ENCODE results near the gene RAI1.

Gene RAI1

GRCh38 chr17:17694169-17695081 lies 13.2 kb downstream of the RAI1 start (continued):
- TF ChIP-seq ZNF692 (tag by site-specific recombination; IDR thresholded peaks at IDR 0.05) (peak; percentile 71), ZNF561 (tag by site-specific recombination; IDR thresholded peaks at IDR 0.05; ENCODE audit: borderline replicate concordance) (0 out of 2 replicates have a peak, but pooled peaks have one; percentile 53), ZEB2 (tag by site-specific recombination; IDR thresholded peaks at IDR 0.05) (peak; percentile 54), ZXDB (tag by site-specific recombination; IDR thresholded peaks at IDR 0.05) (0 out of 2 replicates have a peak, but pooled peaks have one; percentile 15), ZNF239 (tag by site-specific recombination; IDR thresholded peaks at IDR 0.05) (no peak), KLF8 (tag by site-specific recombination; IDR thresholded peaks at IDR 0.05) (peak; percentile 79; the same call in 1 of the 2 replicates), BCL6B (tag by site-specific recombination; IDR thresholded peaks at IDR 0.05) (no peak; the same call in 1 of the 2 replicates), SP2 (tag by site-specific recombination; IDR thresholded peaks at IDR 0.05) (peak; percentile 88), ZNF324 (tag by site-specific recombination; IDR thresholded peaks at IDR 0.05) (peak; percentile 61), EGR2 (tag by site-specific recombination; IDR thresholded peaks at IDR 0.05; ENCODE audit: low read depth) (peak; percentile 55; the same call in 1 of the 2 replicates), ZNF433 (tag by site-specific recombination; IDR thresholded peaks at IDR 0.05; ENCODE audit: low read depth) (no peak), ZNF223 (tag by site-specific recombination; IDR thresholded peaks at IDR 0.05) (no peak), ZNF398 (tag by site-specific recombination; IDR thresholded peaks at IDR 0.05) (peak; percentile 77), ZNF629 (tag by site-specific recombination; IDR thresholded peaks at IDR 0.05) (0 out of 2 replicates have a peak, but pooled peaks have one; percentile 42), ZNF280C (tag by site-specific recombination; IDR thresholded peaks at IDR 0.05) (no peak), ZNF501 (tag by site-specific recombination; IDR thresholded peaks at IDR 0.05) (no peak), ZNF639 (tag by site-specific recombination; IDR thresholded peaks at IDR 0.05) (peak; percentile 18; the same call in 1 of the 2 replicates), ZBTB17 (tag by site-specific recombination; IDR thresholded peaks at IDR 0.05) (0 out of 2 replicates have a peak, but pooled peaks have one; percentile 11), ATF2 (tag by site-specific recombination; IDR thresholded peaks at IDR 0.05; ENCODE audit: low read depth) (no peak), ZNF776 (tag by site-specific recombination; IDR thresholded peaks at IDR 0.05; ENCODE audit: borderline replicate concordance) (no peak), ZBTB26 (tag by site-specific recombination; optimal IDR thresholded peaks at IDR 0.05) (peak; percentile 78), ZNF354C (tag by site-specific recombination; IDR thresholded peaks at IDR 0.05; ENCODE audit: borderline replicate concordance, low read depth) (no peak), SP3 (tag by site-specific recombination; IDR thresholded peaks at IDR 0.05) (peak; percentile 85), ZBTB1 (tag by site-specific recombination; IDR thresholded peaks at IDR 0.05) (peak; percentile 43; the same call in 1 of the 2 replicates), ZBTB7A (tag by site-specific recombination; IDR thresholded peaks at IDR 0.05; ENCODE audit: low read depth) (peak; percentile 59; the same call in 1 of the 2 replicates), ZNF362 (tag by site-specific recombination; IDR thresholded peaks at IDR 0.05) (no peak)

All from HEK293 (cell line).